NCI-H1048 (cell line): ENCODE measurements around the gene VPS25.
"Not testable (repeated sequence)": the region's sequence is repeated elsewhere in the genome, so short reads cannot be mapped to it uniquely, and the experiment has no call there.

ENCODE experiments used
- DNase-seq: peaks from one replicate; lab custom pipeline; 2025; lab: John Stamatoyannopoulos, UW

Gene VPS25

DNA sequence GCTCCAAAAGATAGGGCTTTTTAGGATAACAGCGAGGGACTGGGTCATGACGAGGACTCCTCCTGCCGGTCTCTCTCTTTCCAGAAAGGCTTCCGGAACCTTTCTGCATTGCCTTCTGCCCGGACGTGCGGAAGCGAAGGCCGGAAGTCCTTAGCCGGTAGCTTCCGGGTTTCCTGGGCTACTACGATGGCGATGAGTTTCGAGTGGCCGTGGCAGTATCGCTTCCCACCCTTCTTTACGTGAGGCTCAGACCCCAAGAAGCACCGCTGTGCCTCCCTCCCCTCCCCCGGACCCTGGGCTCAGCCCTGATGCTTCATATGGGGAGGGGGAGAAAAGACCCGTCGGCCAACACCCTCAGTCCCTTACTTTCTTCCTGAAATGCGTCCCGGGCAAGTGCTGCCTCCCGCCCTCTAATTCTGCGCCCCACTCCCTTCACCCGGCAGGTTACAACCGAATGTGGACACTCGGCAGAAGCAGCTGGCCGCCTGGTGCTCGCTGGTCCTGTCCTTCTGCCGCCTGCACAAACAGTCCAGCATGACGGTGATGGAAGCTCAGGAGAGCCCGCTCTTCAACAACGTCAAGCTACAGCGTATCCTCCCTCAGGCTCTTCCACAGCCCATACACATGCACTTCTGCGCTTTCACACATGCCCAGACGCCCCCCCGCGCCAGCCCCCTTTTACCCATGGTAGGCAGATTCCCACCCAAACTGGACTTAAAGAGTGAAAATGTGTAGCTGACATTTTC lies at the start of gene VPS25:
Gene VPS25 (plus strand): TSS at position 160 of the 746 bp plus-strand sequence. CDS start 27 bp downstream, at position 187.
- DNase-seq = peak; percentile 52

- no peak for DNase-seq
Observed at GRCh38 chr17:42723636-42724035, 49.6 kb upstream of the VPS25 start.

- DNase-seq = no peak
Observed at GRCh38 chr17:42725143-42725542, 48.1 kb upstream of the VPS25 start.

DNA sequence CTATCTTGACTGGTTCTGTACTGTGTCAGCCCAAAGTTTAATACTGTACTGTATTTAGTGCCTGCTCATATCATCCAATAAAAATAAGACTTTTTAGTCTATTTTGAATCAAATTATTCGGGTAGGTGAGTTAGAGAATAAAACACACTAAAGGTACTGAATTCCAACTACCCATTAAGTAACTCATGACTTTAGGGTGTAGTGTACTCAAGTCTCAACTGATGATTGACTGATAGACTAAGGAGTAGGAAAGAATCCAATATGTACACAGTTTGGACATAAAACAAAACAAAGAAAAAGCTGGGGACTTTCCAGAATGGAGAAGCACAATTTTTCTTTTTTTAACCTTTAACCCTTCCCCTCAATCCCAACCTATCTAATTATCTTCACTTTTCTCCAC lies 32.5 kb upstream of the VPS25 start:
- DNase-seq = no peak

- not testable (repeated sequence) for DNase-seq
Observed at GRCh38 chr17:42742916-42743315, 30.3 kb upstream of the VPS25 start.

DNA sequence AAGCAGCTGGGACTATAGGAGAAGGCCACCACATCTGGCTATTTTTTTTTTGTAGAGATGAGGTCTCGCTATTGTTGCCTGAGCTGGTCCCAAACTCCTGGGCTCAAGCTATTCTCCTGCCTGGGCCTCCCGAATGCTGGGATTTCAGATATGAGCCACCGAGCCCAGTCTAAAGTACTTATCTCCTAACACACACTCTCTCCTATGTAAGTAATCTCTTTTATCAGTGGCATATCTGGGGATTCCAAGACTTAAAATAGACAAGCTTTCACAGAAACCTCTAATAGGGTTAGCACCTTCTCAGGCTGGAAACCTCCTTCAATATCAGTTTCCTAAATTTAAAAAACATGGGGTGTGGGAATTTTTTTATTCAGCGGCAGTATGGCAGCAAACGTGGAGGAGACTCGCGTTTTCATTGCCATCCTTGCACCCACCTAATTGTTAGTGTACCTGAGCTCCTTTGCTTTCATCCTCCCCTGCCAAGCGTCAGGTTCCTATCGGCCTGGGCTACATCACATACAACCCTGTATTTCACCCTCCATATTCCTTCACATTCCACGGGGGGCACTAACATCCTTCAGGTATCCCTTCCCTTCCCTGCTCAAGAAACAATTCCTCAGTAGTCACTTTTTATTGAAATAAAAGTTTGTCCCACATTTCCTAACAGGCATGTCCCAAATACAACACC lies 29.5 kb upstream of the VPS25 start:
- DNase-seq = no peak

DNA sequence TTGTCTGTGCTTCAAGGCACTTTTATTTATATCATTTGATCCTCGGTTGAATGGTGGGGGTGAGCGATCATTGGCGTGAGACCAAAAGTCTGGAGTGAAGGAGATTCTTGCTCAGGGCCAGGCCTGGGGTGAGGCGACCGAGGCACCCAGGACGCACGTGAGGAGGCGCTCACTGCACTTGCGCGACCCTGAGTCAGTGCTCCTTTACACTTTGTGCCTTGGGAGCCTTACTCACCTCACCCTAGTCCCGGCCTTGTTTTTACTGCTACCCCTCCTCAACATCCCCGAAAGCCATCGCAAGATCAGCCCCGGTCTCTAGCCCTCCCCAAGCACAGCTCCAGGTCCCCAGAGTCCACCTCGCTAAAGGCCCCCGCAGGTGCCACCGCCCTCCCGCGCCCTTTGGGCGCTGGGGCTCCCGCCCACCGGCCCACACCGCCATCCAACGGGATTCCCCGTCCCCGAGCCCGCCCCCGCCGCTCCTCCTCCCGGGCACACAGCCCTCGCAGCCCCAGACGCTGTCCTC lies 28.9 kb upstream of the VPS25 start:
- no peak for DNase-seq

DNA sequence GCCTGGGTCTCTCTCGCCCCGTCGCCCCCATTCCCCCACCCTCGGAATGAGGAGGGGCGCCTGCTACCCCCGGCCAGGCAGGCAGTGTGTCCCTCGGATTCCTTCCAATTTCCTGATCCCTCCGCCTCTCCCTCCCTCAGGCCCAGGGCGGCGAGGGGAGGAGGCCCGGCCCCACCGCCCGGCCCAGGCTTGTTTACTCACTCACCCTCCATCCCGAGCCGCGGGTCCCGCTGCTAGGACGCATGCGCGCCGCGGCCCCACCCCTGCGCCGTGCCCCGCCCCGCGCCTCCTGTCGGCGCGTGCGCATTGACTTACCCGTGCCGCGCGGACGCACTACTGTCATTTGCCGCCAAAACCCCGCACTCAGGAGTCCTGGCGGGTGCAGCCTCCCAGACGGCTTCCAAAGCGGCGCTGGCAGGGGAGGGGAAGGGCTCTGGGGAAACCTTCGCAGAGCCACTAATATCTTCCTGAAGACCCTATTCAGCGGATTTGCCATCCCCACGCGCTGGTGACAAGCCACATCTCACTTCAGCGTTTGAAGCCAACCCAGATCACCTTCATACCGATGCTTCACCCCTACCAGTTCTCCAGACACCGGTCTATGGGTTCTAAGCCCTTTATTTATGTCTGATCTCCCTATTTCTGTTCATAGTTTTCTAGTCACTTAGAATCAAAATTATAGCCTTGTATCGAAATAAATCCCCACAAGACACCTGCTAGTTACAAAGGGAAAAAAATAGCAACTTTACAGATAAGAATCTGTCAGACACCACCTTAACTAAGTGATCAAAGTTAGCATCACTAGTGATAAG lies 28.2 kb upstream of the VPS25 start, which contains the start of gene EZH1:
Gene EZH1 (minus strand): TSS at position 235 of the 812 bp plus-strand sequence. CDS start 16,099 bp downstream, outside the sequence.
- peak; percentile 89 for DNase-seq

DNA sequence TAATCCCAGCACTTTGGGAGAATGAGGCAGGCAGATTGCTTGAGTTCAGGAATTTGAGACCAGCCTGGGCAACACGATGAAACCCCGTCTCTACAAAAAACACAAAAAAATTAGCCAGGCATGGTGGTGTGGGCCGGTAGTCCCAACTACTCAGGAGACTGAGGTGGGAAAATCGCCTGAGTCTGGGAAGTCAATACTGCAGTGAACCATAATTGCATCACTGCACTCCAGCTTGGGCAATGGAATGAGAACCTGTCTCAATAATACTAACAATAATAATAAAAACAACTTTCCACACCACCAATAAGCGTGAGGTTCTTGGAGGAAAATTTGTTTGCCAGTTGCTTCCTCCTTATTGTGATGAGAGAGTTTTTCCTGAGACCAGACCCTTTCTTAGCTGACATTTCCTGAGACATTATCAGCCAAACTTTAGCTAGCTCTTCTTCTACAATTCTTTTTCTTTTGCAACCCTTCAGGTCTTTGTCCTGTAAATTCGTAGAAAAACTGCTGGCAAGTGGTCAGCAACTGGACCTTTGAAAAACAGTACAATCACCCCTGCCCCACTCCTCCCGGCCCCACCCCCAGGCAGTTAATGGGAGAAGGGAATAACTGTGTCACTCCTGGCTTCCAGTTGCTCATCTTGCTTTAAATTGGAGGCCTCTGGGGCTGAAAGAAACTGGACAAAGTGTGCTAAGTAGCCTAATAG lies 24.9 kb upstream of the VPS25 start:
- DNase-seq = no peak

- no peak for DNase-seq
Observed at GRCh38 chr17:42748908-42749798, 24.1 kb upstream of the VPS25 start.

DNA sequence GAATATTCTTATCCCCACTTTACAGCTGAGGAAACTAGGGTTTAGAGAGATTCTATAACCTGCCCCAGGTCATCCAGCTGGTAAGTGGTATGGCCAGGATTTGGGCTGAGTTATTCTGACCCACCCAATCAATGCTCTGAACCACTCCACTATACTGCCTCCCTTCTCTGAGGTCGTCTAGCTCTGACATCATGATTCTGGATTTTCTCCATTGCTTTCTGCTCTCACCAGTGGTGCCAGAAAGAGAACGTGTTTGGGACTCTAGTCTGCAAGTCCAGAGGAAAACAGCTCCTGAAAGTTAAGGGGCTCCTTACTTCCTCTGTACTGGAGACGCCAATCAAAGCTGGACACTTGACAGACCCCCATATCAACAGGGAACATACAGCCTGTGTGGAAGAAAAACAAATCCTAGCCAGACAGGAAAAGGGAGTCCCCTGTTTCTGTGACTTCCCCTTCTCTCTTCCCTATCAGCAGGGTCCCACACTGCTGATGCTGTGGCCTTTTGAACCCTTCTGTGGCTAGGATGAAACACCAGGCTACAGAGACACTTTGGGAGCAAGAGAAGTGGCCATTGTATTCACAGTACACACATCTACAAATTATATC lies 22.4 kb upstream of the VPS25 start:
- no peak for DNase-seq

DNA sequence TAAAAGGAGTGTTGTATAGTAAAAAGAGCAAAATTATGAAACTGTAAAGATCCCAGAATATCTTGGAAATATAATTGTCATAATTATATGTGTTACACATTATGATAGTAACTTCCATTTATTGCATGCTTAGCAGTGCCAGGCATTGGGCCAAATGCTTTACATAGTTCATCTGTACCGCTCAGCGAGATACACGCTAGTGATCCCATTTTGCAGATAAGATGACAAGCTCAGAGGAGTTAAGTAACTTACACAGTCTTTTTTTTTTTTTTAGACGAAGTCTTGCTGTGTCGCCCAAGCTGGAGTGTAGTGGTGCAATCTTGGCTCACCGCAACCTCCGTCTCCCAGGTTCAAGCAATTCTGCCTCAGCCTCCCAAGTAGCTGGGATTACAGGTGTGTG lies 21.6 kb upstream of the VPS25 start:
- DNase-seq = no peak

DNA sequence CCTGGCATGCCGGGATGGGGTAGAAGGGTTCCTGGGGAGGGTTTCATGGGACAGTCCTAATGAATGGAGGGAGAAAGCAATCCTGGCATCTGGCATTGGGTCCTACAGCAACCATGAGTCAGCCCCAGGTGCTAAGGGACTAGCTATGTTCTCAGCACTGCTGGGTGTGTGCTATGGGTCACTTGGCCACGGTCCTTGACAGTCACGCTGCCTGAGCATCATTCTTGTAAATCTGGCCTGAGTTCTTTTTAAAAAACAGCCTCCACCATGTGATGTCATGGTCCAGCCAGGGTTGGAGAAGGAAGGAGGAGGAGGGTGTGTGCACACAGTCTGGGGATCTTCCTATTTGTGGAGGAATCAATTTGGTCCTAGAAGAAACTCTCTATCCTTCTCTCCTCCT lies 18.5 kb upstream of the VPS25 start:
- DNase-seq = no peak

- no peak for DNase-seq
Observed at GRCh38 chr17:42759982-42760651, 13.1 kb upstream of the VPS25 start.

DNA sequence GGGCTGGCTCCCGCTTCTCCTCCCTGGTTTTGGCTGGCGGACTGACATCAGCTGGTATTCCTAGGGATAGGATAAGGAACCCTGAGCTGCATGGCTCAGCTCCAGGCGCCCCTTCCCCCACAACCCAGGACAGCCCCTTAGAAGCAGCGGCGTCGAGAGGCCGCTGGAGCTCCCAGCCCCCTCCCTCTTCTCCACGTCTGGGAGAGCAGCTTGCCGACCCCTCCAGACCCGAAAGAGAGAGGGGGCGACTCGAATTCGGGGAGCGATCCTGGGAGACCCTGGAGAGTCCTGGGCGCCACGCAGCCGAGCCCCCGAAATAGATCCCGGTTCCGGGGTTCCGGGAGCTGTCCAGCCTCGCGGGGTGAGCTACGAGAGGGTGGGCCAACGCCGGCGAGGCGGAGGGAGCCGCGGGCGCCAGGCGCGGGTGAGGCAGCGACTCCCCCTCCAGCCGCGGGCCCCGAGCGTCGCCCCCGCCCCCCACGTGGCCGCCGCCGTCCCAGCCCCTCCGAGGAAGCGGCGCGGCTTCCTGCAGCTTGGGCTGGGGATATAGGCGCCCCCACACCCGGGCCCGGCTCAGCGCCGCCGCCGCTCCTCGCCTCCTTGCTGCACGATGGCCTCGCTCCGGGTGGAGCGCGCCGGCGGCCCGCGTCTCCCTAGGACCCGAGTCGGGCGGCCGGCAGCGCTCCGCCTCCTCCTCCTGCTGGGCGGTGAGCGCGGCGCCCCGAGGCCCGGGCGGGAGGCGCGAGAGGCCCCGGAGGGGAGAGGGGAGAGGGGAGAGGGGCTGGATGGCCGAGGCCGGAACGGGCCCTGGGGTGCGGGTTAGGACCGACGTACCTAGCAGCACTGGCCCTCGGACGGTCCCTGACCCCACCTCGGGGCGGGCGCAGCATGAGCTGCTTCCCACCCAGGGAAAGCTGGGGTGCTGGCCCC lies 12.3 kb upstream of the VPS25 start, which contains the start of gene RAMP2:
Gene RAMP2 (plus strand): TSS at position 576 of the 930 bp plus-strand sequence. CDS start 35 bp downstream, at position 611.
- no peak for DNase-seq

DNA sequence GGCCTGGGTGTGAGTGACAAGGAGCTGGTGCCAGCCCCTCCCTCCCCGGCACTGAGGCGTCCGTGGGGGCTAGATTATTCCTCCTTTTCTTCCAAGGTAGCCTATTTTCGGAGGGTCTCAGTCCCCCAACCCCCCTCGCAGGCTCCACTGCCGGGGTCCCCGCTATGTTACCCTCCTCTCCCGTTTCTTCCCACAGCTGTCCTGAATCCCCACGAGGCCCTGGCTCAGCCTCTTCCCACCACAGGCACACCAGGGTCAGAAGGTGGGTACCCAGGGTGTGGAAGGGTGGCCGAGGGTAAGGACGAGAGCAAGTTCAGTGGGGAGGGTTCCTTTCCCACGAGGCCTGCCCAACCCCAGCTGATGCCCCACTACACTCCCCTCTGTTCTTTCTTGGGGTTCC lies 11.6 kb upstream of the VPS25 start:
- no peak for DNase-seq

DNA sequence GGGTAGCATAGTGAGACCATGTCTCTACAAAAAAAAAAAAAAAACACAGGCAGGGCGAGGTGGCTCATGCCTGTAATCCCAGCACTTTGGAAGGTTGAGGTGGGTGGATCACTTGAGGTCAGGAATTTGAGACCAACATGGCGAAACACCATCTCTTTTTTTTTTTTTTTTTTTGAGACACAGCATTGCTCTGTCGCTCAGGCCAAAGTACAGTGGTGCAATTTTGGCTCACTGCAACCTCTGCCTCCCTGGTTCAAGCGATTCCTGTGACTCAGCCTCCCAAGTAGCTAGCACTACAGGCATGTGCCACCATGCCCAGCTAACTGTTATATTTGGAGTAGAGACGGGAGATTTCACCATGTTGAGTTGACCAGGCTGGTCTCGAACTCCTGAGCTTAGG lies 7.1 kb upstream of the VPS25 start:
- DNase-seq = no peak

GRCh38 chr17:42767512-42767911 lies 5.7 kb upstream of the VPS25 start:
- no peak for DNase-seq
